Measurements from ENCODE around the gene PFN1.

DNA sequence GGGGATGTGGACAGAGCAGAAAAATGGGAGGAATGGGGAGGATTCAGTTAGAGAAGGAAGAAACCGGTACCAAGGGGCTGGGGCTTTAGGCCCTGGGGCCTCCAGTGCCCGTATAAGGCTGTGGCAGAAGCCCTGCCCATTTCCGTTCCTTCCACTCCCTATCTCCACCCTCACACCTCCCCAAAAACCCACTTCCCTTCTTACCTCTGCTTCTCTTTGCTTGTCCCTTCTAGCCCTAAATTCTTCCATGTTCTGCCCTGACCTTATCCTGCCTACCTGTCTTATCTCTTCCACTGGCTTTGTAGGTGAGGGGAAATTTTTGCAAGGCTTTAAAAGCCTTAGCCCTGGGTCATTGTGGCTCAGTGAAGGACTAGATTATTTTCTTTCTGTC, 4.2 kb downstream of the PFN1 start:
- TF ChIP-seq, protein P1, sequence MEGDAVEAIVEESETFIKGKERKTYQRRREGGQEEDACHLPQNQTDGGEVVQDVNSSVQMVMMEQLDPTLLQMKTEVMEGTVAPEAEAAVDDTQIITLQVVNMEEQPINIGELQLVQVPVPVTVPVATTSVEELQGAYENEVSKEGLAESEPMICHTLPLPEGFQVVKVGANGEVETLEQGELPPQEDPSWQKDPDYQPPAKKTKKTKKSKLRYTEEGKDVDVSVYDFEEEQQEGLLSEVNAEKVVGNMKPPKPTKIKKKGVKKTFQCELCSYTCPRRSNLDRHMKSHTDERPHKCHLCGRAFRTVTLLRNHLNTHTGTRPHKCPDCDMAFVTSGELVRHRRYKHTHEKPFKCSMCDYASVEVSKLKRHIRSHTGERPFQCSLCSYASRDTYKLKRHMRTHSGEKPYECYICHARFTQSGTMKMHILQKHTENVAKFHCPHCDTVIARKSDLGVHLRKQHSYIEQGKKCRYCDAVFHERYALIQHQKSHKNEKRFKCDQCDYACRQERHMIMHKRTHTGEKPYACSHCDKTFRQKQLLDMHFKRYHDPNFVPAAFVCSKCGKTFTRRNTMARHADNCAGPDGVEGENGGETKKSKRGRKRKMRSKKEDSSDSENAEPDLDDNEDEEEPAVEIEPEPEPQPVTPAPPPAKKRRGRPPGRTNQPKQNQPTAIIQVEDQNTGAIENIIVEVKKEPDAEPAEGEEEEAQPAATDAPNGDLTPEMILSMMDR (IDR thresholded peaks at IDR 0.05; ENCODE audit: low read length): no peak
- no peak for TF ChIP-seq EZH2 (optimal IDR thresholded peaks at IDR 0.05; ENCODE audit: low read depth, low read length)
- no peak for TF ChIP-seq EZH2phosphoT487 (IDR thresholded peaks at IDR 0.05; ENCODE audit: low read length)

Data from MM.1S (cell line).